ENCODE data around the gene C1QTNF9B.
"Not testable (repeated sequence)": the region's sequence is repeated elsewhere in the genome, so short reads cannot be mapped to it uniquely, and the experiment has no call there.

The C1QTNF9B gene

DNA sequence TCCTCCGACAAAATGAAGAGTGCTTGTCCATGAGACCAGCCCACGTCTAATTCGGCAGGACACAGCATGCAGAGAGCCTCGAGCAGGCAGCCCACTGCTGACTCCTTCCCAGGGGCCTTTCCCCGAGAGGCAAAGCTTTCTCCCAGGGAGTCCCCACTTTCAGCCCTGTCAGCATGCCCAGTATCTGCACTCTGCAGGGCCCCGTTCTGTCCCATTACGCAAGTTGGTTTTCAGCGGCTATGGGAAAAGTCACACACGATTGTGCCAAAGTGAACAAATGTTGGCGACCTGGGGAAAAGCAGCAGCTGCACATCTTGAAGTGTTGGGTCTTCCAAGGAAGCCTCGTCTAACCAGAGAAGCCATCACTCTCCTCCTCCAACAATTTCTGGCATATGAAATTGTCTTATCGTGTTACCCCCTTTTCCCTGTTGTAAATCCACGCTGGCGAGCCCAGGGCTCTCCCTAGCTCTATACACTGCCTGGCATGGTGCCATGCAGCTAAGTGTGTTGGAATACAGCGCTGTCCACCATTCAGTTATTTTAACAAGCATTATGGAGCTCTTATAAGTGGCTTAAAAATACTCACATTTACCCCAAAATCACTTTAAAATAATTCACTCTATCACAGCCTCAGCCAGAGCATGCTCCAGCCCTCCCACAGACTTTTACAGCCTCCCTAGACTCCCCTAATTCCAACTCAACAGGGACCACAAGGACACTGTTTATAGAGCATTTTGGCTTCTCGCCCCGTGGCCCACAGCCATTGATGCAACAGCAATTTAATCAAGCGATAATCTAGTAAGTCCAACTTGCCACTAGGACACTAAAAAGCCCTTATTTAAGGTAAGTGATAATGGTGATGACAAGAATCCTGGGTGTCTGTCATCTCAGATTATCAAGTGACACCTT lies 16.6 kb downstream of the C1QTNF9B start:
- H3K27ac ChIP-seq (ENCODE audit: insufficient read depth, low read length, poor library complexity, severe bottlenecking); DNase-seq; H3K9me3 ChIP-seq (ENCODE audit: control insufficient read depth, low read length); H3K4me1 ChIP-seq (ENCODE audit: control insufficient read depth, insufficient read depth, low read length, poor library complexity, severe bottlenecking); H3K4me3 ChIP-seq (ENCODE audit: insufficient read depth, low read depth, low read length, poor library complexity, severe bottlenecking); H3K27me3 ChIP-seq (replicated peaks; ENCODE audit: control insufficient read depth, insufficient read depth, low read length, poor library complexity, severe bottlenecking): not testable (repeated sequence)
- peaks cover 20% of the 10 kb centered on the region for H3K36me3 ChIP-seq (ENCODE audit: control insufficient read depth, insufficient read depth, low read length)

DNA sequence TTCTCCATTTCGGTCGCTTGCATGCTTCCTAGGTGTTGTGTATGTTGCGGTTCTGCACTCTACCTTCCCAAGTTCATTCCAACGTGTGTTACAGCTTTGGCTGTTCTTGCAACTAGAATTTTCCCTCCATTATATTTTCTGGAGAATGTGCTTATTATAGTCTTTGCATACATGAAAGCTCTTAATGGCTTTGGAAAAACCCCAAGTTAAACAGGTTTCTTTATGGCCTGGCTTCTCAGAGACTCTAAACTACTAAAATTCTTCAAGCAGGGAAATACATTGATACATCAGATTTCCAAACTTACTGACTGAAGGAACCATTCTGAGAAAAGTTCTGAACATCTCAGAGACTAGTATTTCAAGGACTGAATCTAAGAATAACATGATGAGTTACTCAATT lies 20.0 kb downstream of the C1QTNF9B start:
- DNase-seq: no peak
- H3K27me3 ChIP-seq (replicated peaks; ENCODE audit: control insufficient read depth, insufficient read depth, low read length, poor library complexity, severe bottlenecking): no peaks in the 10 kb centered on the region
- no peak overlapping the region for H3K27ac ChIP-seq (ENCODE audit: insufficient read depth, low read length, poor library complexity, severe bottlenecking)
- H3K4me1 ChIP-seq (ENCODE audit: control insufficient read depth, insufficient read depth, low read length, poor library complexity, severe bottlenecking): no peaks in the 10 kb centered on the region
- H3K36me3 ChIP-seq (ENCODE audit: control insufficient read depth, insufficient read depth, low read length): peaks cover 11% of the 10 kb centered on the region
- no peaks in the 10 kb centered on the region for H3K9me3 ChIP-seq (ENCODE audit: control insufficient read depth, low read length)
- H3K4me3 ChIP-seq (ENCODE audit: insufficient read depth, low read depth, low read length, poor library complexity, severe bottlenecking): no peak overlapping the region

DNA sequence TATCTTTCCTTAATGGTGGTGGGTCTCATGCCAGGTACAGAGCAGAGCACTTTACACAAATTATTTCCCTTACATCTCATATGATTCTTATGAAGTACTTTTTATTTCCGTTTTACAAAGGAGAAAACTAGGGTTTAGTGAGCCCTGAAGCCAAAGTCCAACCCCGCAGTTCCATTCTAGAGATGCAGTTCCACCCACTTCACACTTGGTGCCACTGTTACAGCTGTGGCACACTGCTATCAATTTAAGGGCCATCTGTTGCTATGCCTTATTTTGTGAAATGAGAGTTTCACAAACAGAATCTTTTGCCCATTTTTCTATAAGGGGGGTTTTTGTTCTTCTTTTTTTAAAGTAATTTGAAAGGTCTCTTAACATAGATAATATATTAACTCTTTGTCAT lies 21.0 kb downstream of the C1QTNF9B start:
- no peak overlapping the region for H3K4me3 ChIP-seq (ENCODE audit: insufficient read depth, low read depth, low read length, poor library complexity, severe bottlenecking)
- H3K4me1 ChIP-seq (ENCODE audit: control insufficient read depth, insufficient read depth, low read length, poor library complexity, severe bottlenecking): no peaks in the 10 kb centered on the region
- peaks cover 11% of the 10 kb centered on the region for H3K36me3 ChIP-seq (ENCODE audit: control insufficient read depth, insufficient read depth, low read length)
- H3K27ac ChIP-seq (ENCODE audit: insufficient read depth, low read length, poor library complexity, severe bottlenecking): no peak overlapping the region
- no peaks in the 10 kb centered on the region for H3K27me3 ChIP-seq (replicated peaks; ENCODE audit: control insufficient read depth, insufficient read depth, low read length, poor library complexity, severe bottlenecking)
- no peaks in the 10 kb centered on the region for H3K9me3 ChIP-seq (ENCODE audit: control insufficient read depth, low read length)
- no peak for DNase-seq

DNA sequence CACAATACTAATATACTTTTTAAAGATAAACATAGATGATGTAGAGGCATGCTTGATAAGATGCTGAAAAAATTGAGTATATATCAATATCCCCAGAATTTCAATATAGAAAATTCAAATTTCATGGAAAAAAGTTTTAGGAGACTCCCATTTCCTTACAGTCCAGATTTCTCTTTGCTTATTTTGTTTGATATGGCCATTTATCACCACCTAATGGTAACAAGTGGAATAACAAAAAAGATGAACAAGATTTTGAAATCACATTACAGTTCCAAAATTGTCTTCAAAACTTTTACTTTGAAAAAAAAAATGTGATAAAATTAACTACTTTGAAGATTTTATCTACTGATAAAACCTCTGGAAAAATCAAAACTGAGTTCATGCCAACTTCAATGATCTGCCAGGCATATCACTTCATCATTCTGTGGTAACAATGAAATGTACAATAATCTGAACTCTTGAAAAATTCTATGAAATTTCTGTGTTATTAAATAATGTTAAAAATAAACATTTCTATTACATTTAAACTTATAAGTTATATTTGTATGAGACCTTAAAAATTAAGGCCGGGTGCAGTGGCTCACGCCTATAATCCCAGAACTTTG lies 25.6 kb downstream of the C1QTNF9B start:
- Histone ChIP-seq H3K4me3 (ENCODE audit: insufficient read depth, low read depth, low read length, poor library complexity, severe bottlenecking) (no peak overlapping the region), H3K27me3 (replicated peaks; ENCODE audit: control insufficient read depth, insufficient read depth, low read length, poor library complexity, severe bottlenecking) (no peaks in the 10 kb centered on the region), H3K9me3 (ENCODE audit: control insufficient read depth, low read length) (no peaks in the 10 kb centered on the region), H3K4me1 (ENCODE audit: control insufficient read depth, insufficient read depth, low read length, poor library complexity, severe bottlenecking) (no peaks in the 10 kb centered on the region), H3K27ac (ENCODE audit: insufficient read depth, low read length, poor library complexity, severe bottlenecking) (no peak overlapping the region), H3K36me3 (ENCODE audit: control insufficient read depth, insufficient read depth, low read length) (no peaks in the 10 kb centered on the region)
- no peak for DNase-seq

DNA sequence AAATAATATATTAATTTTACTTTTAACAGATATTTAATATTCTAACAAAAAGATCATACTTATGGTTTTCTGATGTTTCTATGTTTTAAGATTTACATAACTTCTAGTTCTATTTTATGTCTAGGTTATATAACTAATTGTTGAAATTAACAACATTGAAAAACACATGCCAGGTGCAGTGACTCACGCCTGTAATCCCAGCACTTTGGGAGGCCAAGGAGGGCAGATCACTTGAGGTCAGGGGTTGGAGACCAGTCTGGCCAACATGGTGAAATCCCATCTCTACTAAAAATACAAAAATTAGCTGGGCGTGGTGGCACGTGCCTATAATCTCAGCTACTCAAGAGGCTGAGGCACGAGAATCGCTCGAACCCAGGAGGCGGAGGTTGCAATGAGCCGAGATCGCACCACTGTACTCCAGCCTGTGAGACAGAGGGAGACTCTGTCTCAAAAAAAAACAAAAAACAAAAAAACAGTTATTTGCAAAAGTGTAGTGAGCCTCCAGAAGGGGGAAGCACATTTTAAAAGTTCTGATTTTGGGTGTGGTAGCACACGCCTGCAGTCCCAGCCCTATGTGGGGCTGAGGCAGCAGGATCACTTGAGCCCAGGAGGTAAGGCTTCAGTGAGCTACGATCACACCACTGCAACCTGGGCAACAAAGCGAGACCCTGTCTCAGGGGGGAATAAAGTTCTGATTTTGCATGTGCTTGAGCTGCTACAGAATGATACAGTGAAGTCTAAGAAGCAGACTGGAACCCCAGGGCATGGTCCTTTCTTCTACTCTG lies 26.8 kb downstream of the C1QTNF9B start:
- no peaks in the 10 kb centered on the region for H3K36me3 ChIP-seq (ENCODE audit: control insufficient read depth, insufficient read depth, low read length)
- H3K27ac ChIP-seq (ENCODE audit: insufficient read depth, low read length, poor library complexity, severe bottlenecking): no peak overlapping the region
- no peaks in the 10 kb centered on the region for H3K27me3 ChIP-seq (replicated peaks; ENCODE audit: control insufficient read depth, insufficient read depth, low read length, poor library complexity, severe bottlenecking)
- H3K4me1 ChIP-seq (ENCODE audit: control insufficient read depth, insufficient read depth, low read length, poor library complexity, severe bottlenecking): no peaks in the 10 kb centered on the region
- no peak for DNase-seq
- H3K4me3 ChIP-seq (ENCODE audit: insufficient read depth, low read depth, low read length, poor library complexity, severe bottlenecking): no peak overlapping the region
- H3K9me3 ChIP-seq (ENCODE audit: control insufficient read depth, low read length): no peaks in the 10 kb centered on the region

DNA sequence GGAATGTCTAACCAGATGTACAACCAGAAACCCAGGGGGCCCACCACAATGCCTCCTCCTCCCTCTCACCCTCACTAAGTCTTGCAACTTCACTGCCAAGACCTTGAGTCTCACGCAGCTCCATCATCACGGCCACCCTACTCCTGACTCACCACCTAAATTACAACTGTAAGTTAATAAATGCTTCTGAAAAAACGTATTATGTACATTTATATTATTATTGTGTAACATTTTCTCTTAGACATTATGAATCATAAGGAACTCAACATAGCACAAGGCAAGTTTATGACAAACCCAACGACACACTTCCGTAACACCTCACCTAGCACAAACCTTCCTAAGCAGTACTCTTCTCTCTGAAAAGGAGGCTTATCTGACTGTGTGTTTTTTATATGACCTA lies 28.8 kb downstream of the C1QTNF9B start:
- no peak overlapping the region for H3K4me3 ChIP-seq (ENCODE audit: insufficient read depth, low read depth, low read length, poor library complexity, severe bottlenecking)
- no peaks in the 10 kb centered on the region for H3K4me1 ChIP-seq (ENCODE audit: control insufficient read depth, insufficient read depth, low read length, poor library complexity, severe bottlenecking)
- no peak for DNase-seq
- H3K27me3 ChIP-seq (replicated peaks; ENCODE audit: control insufficient read depth, insufficient read depth, low read length, poor library complexity, severe bottlenecking): no peaks in the 10 kb centered on the region
- H3K36me3 ChIP-seq (ENCODE audit: control insufficient read depth, insufficient read depth, low read length): no peaks in the 10 kb centered on the region
- H3K9me3 ChIP-seq (ENCODE audit: control insufficient read depth, low read length): no peaks in the 10 kb centered on the region
- no peak overlapping the region for H3K27ac ChIP-seq (ENCODE audit: insufficient read depth, low read length, poor library complexity, severe bottlenecking)

DNA sequence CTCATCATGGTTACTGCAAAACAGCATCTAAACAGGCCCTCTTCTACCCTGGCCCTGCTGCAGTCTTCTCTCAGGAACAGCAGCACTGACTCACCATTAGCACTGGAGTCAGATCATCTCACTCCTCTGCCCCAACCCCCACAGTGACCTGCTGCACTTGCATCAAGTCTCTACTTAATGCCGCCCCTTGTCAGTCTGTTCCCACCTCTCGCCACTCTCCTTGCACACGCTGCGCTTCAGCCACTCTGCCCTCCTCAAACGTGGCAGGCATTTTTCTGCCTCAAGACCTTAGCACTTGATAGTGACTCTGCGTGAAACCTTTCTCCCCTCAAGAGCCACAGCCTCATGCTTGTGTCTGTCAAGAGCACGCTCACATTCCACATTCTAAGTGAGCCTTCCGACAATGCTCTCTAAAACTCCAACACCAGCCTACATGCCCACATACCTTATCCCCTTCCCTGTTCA lies 30.2 kb downstream of the C1QTNF9B start:
- Histone ChIP-seq H3K27ac (ENCODE audit: insufficient read depth, low read length, poor library complexity, severe bottlenecking) (no peak overlapping the region), H3K9me3 (ENCODE audit: control insufficient read depth, low read length) (no peaks in the 10 kb centered on the region), H3K27me3 (replicated peaks; ENCODE audit: control insufficient read depth, insufficient read depth, low read length, poor library complexity, severe bottlenecking) (no peaks in the 10 kb centered on the region), H3K4me1 (ENCODE audit: control insufficient read depth, insufficient read depth, low read length, poor library complexity, severe bottlenecking) (no peaks in the 10 kb centered on the region), H3K4me3 (ENCODE audit: insufficient read depth, low read depth, low read length, poor library complexity, severe bottlenecking) (no peak overlapping the region), H3K36me3 (ENCODE audit: control insufficient read depth, insufficient read depth, low read length) (no peaks in the 10 kb centered on the region)
- DNase-seq: no peak

DNA sequence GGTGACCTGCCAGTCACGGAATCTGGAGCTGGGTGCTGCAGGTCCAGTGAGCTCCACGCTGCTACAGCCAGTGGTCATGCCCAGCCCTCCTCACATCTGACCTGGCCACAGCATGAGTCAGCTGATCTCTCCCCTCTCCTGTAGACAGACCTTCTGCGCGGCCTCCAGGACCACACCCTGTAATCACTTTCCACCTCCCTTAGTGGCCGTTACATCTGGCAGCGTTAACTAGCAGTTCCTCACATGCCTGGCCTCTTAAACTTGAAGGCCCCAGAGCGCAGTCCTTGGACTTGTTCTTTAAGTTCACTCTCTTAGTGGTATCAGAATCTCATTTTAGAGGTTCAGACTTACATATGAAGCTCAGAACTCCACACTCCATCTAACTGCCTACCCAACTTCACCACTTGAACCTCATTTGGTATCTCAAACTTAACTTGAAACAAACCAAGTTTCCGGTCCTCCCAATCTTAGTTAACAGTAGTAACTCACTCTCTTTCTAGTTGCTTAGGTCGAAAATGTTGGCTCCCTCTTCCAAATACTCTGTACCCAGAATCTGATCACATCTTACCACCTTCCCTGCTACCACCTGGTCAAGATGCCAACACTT lies 30.8 kb downstream of the C1QTNF9B start:
- DNase-seq: no peak
- no peaks in the 10 kb centered on the region for H3K36me3 ChIP-seq (ENCODE audit: control insufficient read depth, insufficient read depth, low read length)
- H3K4me3 ChIP-seq (ENCODE audit: insufficient read depth, low read depth, low read length, poor library complexity, severe bottlenecking): no peak overlapping the region
- no peaks in the 10 kb centered on the region for H3K27me3 ChIP-seq (replicated peaks; ENCODE audit: control insufficient read depth, insufficient read depth, low read length, poor library complexity, severe bottlenecking)
- no peaks in the 10 kb centered on the region for H3K4me1 ChIP-seq (ENCODE audit: control insufficient read depth, insufficient read depth, low read length, poor library complexity, severe bottlenecking)
- no peaks in the 10 kb centered on the region for H3K9me3 ChIP-seq (ENCODE audit: control insufficient read depth, low read length)
- H3K27ac ChIP-seq (ENCODE audit: insufficient read depth, low read length, poor library complexity, severe bottlenecking): no peak overlapping the region

DNA sequence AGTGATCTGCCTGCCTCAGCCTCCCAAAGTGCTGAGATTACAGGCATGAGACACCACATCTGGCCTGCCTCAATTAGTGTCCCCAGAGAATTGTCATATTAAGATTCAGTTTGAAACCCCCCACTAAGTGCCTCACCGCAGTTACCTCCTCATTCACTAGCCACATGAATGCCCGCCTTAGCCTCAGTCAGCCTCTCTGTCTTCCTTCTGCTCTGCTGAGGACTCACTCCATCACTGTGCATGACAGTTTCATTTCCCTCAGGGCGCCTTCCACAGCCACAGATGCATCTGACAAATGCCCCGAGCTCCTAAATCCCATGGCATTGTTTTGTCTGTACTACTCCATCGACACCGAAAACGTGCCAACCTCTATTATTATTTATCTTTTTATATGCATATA lies 31.4 kb downstream of the C1QTNF9B start:
- Histone ChIP-seq H3K4me1 (ENCODE audit: control insufficient read depth, insufficient read depth, low read length, poor library complexity, severe bottlenecking) (no peaks in the 10 kb centered on the region), H3K27ac (ENCODE audit: insufficient read depth, low read length, poor library complexity, severe bottlenecking) (no peak overlapping the region), H3K27me3 (replicated peaks; ENCODE audit: control insufficient read depth, insufficient read depth, low read length, poor library complexity, severe bottlenecking) (no peaks in the 10 kb centered on the region), H3K9me3 (ENCODE audit: control insufficient read depth, low read length) (no peaks in the 10 kb centered on the region), H3K4me3 (ENCODE audit: insufficient read depth, low read depth, low read length, poor library complexity, severe bottlenecking) (no peak overlapping the region), H3K36me3 (ENCODE audit: control insufficient read depth, insufficient read depth, low read length) (no peaks in the 10 kb centered on the region)
- DNase-seq: no peak
